ENCODE measurements around the gene SLC44A2. TPM values are rescaled to one million over a fixed set of nuclear protein-coding genes. Genes with fewer than 3 reads are reported as not detected.

Gene SLC44A2
- total RNA-seq, 1 donor from 2014 or later = 162 TPM

GRCh38 chr19:10678813-10679212 is 53.5 kb downstream of the SLC44A2 start:
- intact Hi-C loops (cut with micrococcal nuclease) = no loop called here

- intact Hi-C loops (cut with micrococcal nuclease) = no loop called here
Measured at GRCh38 chr19:10679743-10680142, 54.4 kb downstream of the SLC44A2 start.

GRCh38 chr19:10680545-10681135 is 55.3 kb downstream of the SLC44A2 start:
- intact Hi-C loops (cut with micrococcal nuclease) = no loop called here

- intact Hi-C loops (cut with micrococcal nuclease) = no loop called here
Measured at GRCh38 chr19:10681658-10682057, 56.3 kb downstream of the SLC44A2 start.

- intact Hi-C loops (cut with micrococcal nuclease) = no loop called here
Measured at GRCh38 chr19:10682397-10683063, 57.2 kb downstream of the SLC44A2 start.

GRCh38 chr19:10683064-10683426 is 57.7 kb downstream of the SLC44A2 start:
- intact Hi-C loops (cut with micrococcal nuclease) = no loop called here

GRCh38 chr19:10683582-10683981 is 58.2 kb downstream of the SLC44A2 start:
- intact Hi-C loops (cut with micrococcal nuclease) = no loop called here

GRCh38 chr19:10685210-10685609 is 59.9 kb downstream of the SLC44A2 start:
- intact Hi-C loops (cut with micrococcal nuclease) = no loop called here

GRCh38 chr19:10686193-10686592 is 60.8 kb downstream of the SLC44A2 start:
- intact Hi-C loops (cut with micrococcal nuclease) = no loop called here

- intact Hi-C loops (cut with micrococcal nuclease) = no loop called here
Measured at GRCh38 chr19:10686661-10687517, 61.5 kb downstream of the SLC44A2 start.

- intact Hi-C loops (cut with micrococcal nuclease) = no loop called here
Measured at GRCh38 chr19:10687518-10688288, 62.4 kb downstream of the SLC44A2 start.

GRCh38 chr19:10688545-10689280 is 63.4 kb downstream of the SLC44A2 start:
- intact Hi-C loops (cut with micrococcal nuclease) = no loop called here

- intact Hi-C loops (cut with micrococcal nuclease) = no loop called here
Measured at GRCh38 chr19:10690341-10690781, 65.0 kb downstream of the SLC44A2 start.

GRCh38 chr19:10691178-10691881 is 66.0 kb downstream of the SLC44A2 start:
- intact Hi-C loops (cut with micrococcal nuclease) = no loop called here

- intact Hi-C loops (cut with micrococcal nuclease) = no loop called here
Measured at GRCh38 chr19:10691883-10692282, 66.5 kb downstream of the SLC44A2 start.

- intact Hi-C loops (cut with micrococcal nuclease) = no loop called here
Measured at GRCh38 chr19:10692673-10693264, 67.4 kb downstream of the SLC44A2 start.

Data from T-helper 1 cell treated with Interleukin-12 subunit alpha and Interleukin-12 subunit beta and Interleukin-4 antibody, amounts not matched to agents 30 ng/mL and 1 ng/mL, for 36 hours (primary cell).